Suprapubic skin (tissue), 4 donors: ENCODE results near the gene OR2T2.
"Not testable (repeated sequence)": the region's sequence is repeated elsewhere in the genome, so short reads cannot be mapped to it uniquely, and the experiment has no call there.

Experiments used
- CTCF ChIP-seq, 2 donors: fragments of 200-600 bp in 1 of 2; fragments of 450-650 bp in 1 of 2; sonication (generic) in 1 of 2; IDR thresholded peaks; one replicate each; pipeline ENCODE4 v1.5.1; 2016 to 2019; ENCODE audit warnings: antibody characterized with exemption in 2 of 2, mild to moderate bottlenecking in 1 of 2, moderate library complexity in 1 of 2
- POLR2A ChIP-seq, 2 donors: fragments of 450-650 bp; IDR thresholded peaks; one replicate each; pipeline ENCODE4 v1.6.1; 2017; ENCODE audit warnings: antibody characterized with exemption in 2 of 2, mild to moderate bottlenecking in 2 of 2, moderate library complexity in 2 of 2
- POLR2AphosphoS5 ChIP-seq, 3 donors: sonication (generic); formaldehyde crosslinking; IDR thresholded peaks; one replicate each; pipeline ENCODE4 v1.6.1; 2017; ENCODE audit warnings: antibody characterized with exemption in 3 of 3

GRCh38 chr1:248442500-248443277 lies 2.7 kb upstream of the OR2T2 start:
- TF ChIP-seq POLR2AphosphoS5, CTCF, POLR2A (IDR thresholded peaks at IDR 0.05): not testable (repeated sequence)
